GM12878 (cell line): ENCODE data around the gene RND1. TPM values are rescaled to one million over a fixed set of nuclear protein-coding genes. Genes with fewer than 3 reads are reported as not detected.

Experiments used
- CBFB ChIP-seq: IDR thresholded peaks from 2 replicates; pipeline ENCODE4 v1.6.1; 2016; ENCODE audit warnings: antibody characterized with exemption, low read depth
- CHD2 ChIP-seq: IDR thresholded peaks from 2 replicates; pipeline ENCODE4 v1.6.1; 2011; ENCODE audit warnings: low read depth, low read length, improper control_type of control experiment, borderline replicate concordance
- CREB1 ChIP-seq: IDR thresholded peaks from 2 replicates; pipeline ENCODE4 v1.6.1; 2012; ENCODE audit warnings: low read depth, mild to moderate bottlenecking, inconsistent platforms
- EED ChIP-seq: sonication (generic); IDR thresholded peaks from 2 replicates; pipeline ENCODE4 v1.6.1; 2016; ENCODE audit warnings: antibody characterized with exemption, low read depth
- HDGF ChIP-seq: fragments of 450-650 bp; IDR thresholded peaks from 2 replicates; pipeline ENCODE4 v1.6.1; 2016; ENCODE audit warnings: antibody characterized with exemption
- MTA2 ChIP-seq: fragments of 450-650 bp; IDR thresholded peaks from 2 replicates; pipeline ENCODE4 v1.6.1; 2016; ENCODE audit warnings: low read depth, mild to moderate bottlenecking, moderate library complexity
- NFXL1 ChIP-seq: fragments of 450-650 bp; IDR thresholded peaks from 2 replicates; pipeline ENCODE4 v1.6.1; 2017; ENCODE audit warnings: antibody characterized with exemption, mild to moderate bottlenecking, borderline replicate concordance
- NFYB ChIP-seq: IDR thresholded peaks from 2 replicates; pipeline ENCODE4 v1.6.1; 2011; ENCODE audit warnings: low read depth, mild to moderate bottlenecking, low read length, improper control_type of control experiment, moderate library complexity; ENCODE audit not compliant: insufficient read depth
- SIX5 ChIP-seq: IDR thresholded peaks from 2 replicates; pipeline ENCODE4 v1.6.1; 2011; ENCODE audit warnings: mild to moderate bottlenecking, low read depth, low read length, moderate library complexity; ENCODE audit not compliant: severe bottlenecking
- TBL1XR1 ChIP-seq: IDR thresholded peaks from 2 replicates; pipeline ENCODE4 v1.6.1; 2012; ENCODE audit warnings: low read depth, low read length, improper control_type of control experiment
- TCF3 ChIP-seq: IDR thresholded peaks from 2 replicates; pipeline ENCODE4 v1.6.1; 2012; ENCODE audit warnings: low read depth, mild to moderate bottlenecking, low read length, borderline replicate concordance; ENCODE audit not compliant: insufficient read depth
- ZNF622 ChIP-seq: fragments of 450-650 bp; IDR thresholded peaks from 2 replicates; pipeline ENCODE4 v1.6.1; 2017; ENCODE audit warnings: mild to moderate bottlenecking, inconsistent platforms
- polyA plus RNA-seq, 11 experiments: library from polyadenylated mRNA; depleted of rRNA in 4 of 11; unstranded in 6 of 11; stranded (reverse) in 5 of 11; fragments of >200 nt; fragmentation: Nextera tagmentation in 4 of 11; fragmentation: Illumina TruSeq in 1 of 11; extraction: Ambion mirVana in 4 of 11; extraction: Trizol in 1 of 11; gene quantifications; 1 replicate in 1 of 11; 2 replicates in 10 of 11; pipeline versions ENCODE4 v1.2.1 to v1.2.3, GENCODE V29; 2011 to 2016; ENCODE audit warnings: inconsistent platforms in 2 of 11, missing spikeins in 2 of 11, low read depth in 1 of 11
- total RNA-seq, 4 experiments: library from RNA; depleted of rRNA in 3 of 4; stranded (reverse); fragments of >200 nt in 3 of 4; fragmentation: Illumina TruSeq in 1 of 4; extraction: Trizol in 1 of 4; gene quantifications; 2 replicates each; pipeline versions ENCODE4 v1.2.1 to v1.2.3, GENCODE V29; 2013 to 2021
- TF ChIP-seq, protein P1 (sequence below): fragments of 450-650 bp; IDR thresholded peaks from 2 replicates; pipeline ENCODE4 v1.6.1; 2017; ENCODE audit warnings: mild to moderate bottlenecking, moderate library complexity
- TF ChIP-seq, protein P2 (sequence below): IDR thresholded peaks from 2 replicates; pipeline ENCODE4 v1.6.1; 2011; ENCODE audit warnings: mild to moderate bottlenecking, low read depth, low read length, moderate library complexity; ENCODE audit not compliant: insufficient replicate concordance
- TF ChIP-seq, protein P3 (sequence below): fragments of 450-650 bp; IDR thresholded peaks from 2 replicates; pipeline ENCODE4 v1.6.1; 2018; ENCODE audit warnings: mild to moderate bottlenecking, low read depth, moderate library complexity; ENCODE audit not compliant: partially characterized antibody
- TF ChIP-seq, protein P4 (sequence below): IDR thresholded peaks from 2 replicates; pipeline ENCODE4 v1.6.1; 2011; ENCODE audit warnings: borderline replicate concordance, low read depth, mild to moderate bottlenecking, moderate library complexity, mixed read lengths, low read length; ENCODE audit not compliant: insufficient read depth; ENCODE audit errors: extremely low read length
- TF ChIP-seq, protein P5 (sequence below): fragments of 450-650 bp; IDR thresholded peaks from 2 replicates; pipeline ENCODE4 v1.6.1; 2017; ENCODE audit warnings: low read depth, mild to moderate bottlenecking, moderate library complexity

The RND1 gene
- total and polyA plus RNA-seq, 10 of the 15 experiments (the other 5 are each of a cell fraction or from before 2014, with no cell fraction given), result 0.24 to 5.1 (median 1.5) TPM

DNA sequence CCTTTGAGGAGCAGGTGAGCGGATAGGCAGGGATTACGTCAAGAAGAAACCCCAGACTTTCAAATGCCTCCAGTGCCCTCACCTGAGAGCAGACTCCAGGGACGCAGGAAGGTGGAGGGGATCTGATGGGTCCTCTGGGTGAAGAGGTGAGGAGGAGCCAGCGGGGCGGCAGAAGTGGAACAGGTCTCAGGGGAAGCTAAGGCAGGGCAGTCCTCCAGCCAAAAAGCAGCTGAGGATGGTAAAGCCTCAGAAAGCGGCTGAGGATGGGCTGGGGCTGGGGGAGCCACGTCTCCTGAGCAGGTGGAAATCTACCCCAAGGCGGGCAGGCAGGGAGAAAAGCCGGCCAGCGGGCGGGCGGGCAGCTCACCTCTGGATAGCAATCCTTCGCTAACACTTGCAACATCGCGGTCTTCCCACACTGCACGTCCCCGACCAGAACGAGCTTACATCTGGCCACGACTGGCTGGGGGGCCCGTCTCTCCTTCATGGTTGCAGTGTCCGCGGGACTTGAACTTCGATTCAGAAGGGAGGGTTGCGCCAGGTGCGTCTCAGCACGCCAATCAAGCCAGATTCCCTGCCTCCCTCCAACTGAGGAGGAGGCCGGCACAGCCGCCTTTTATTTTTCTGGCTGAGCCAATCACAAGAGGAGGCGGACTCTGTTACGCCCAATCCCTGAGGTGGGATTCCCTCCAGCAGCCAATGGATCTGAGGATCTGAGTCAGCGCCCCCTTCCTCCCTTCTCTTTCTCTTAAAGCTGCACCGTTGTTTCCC lies at the start of gene RND1 (continued):
- TF ChIP-seq, protein P1, sequence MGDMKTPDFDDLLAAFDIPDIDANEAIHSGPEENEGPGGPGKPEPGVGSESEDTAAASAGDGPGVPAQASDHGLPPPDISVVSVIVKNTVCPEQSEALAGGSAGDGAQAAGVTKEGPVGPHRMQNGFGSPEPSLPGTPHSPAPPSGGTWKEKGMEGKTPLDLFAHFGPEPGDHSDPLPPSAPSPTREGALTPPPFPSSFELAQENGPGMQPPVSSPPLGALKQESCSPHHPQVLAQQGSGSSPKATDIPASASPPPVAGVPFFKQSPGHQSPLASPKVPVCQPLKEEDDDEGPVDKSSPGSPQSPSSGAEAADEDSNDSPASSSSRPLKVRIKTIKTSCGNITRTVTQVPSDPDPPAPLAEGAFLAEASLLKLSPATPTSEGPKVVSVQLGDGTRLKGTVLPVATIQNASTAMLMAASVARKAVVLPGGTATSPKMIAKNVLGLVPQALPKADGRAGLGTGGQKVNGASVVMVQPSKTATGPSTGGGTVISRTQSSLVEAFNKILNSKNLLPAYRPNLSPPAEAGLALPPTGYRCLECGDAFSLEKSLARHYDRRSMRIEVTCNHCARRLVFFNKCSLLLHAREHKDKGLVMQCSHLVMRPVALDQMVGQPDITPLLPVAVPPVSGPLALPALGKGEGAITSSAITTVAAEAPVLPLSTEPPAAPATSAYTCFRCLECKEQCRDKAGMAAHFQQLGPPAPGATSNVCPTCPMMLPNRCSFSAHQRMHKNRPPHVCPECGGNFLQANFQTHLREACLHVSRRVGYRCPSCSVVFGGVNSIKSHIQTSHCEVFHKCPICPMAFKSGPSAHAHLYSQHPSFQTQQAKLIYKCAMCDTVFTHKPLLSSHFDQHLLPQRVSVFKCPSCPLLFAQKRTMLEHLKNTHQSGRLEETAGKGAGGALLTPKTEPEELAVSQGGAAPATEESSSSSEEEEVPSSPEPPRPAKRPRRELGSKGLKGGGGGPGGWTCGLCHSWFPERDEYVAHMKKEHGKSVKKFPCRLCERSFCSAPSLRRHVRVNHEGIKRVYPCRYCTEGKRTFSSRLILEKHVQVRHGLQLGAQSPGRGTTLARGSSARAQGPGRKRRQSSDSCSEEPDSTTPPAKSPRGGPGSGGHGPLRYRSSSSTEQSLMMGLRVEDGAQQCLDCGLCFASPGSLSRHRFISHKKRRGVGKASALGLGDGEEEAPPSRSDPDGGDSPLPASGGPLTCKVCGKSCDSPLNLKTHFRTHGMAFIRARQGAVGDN, result peak; percentile 79
- TF ChIP-seq HDGF (no peak), SIX5 (no peak), CHD2 (peak; percentile 74), NFYB (peak; percentile 99), TCF3 (peak; percentile 87; the same call in 1 of the 2 replicates), EED (no peak; the same call in 1 of the 2 replicates), CREB1 (no peak; the same call in 1 of the 2 replicates), MTA2 (no peak), NFXL1 (no peak), TBL1XR1 (no peak; the same call in 1 of the 2 replicates), ZNF622 (no peak), CBFB (peak; percentile 70; the same call in 1 of the 2 replicates)
- TF ChIP-seq, protein P2, sequence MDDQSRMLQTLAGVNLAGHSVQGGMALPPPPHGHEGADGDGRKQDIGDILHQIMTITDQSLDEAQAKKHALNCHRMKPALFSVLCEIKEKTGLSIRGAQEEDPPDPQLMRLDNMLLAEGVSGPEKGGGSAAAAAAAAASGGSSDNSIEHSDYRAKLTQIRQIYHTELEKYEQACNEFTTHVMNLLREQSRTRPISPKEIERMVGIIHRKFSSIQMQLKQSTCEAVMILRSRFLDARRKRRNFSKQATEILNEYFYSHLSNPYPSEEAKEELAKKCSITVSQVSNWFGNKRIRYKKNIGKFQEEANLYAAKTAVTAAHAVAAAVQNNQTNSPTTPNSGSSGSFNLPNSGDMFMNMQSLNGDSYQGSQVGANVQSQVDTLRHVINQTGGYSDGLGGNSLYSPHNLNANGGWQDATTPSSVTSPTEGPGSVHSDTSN, result peak; percentile 90
- TF ChIP-seq, protein P3, sequence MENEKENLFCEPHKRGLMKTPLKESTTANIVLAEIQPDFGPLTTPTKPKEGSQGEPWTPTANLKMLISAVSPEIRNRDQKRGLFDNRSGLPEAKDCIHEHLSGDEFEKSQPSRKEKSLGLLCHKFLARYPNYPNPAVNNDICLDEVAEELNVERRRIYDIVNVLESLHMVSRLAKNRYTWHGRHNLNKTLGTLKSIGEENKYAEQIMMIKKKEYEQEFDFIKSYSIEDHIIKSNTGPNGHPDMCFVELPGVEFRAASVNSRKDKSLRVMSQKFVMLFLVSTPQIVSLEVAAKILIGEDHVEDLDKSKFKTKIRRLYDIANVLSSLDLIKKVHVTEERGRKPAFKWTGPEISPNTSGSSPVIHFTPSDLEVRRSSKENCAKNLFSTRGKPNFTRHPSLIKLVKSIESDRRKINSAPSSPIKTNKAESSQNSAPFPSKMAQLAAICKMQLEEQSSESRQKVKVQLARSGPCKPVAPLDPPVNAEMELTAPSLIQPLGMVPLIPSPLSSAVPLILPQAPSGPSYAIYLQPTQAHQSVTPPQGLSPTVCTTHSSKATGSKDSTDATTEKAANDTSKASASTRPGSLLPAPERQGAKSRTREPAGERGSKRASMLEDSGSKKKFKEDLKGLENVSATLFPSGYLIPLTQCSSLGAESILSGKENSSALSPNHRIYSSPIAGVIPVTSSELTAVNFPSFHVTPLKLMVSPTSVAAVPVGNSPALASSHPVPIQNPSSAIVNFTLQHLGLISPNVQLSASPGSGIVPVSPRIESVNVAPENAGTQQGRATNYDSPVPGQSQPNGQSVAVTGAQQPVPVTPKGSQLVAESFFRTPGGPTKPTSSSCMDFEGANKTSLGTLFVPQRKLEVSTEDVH, result no peak
- TF ChIP-seq, protein P4, sequence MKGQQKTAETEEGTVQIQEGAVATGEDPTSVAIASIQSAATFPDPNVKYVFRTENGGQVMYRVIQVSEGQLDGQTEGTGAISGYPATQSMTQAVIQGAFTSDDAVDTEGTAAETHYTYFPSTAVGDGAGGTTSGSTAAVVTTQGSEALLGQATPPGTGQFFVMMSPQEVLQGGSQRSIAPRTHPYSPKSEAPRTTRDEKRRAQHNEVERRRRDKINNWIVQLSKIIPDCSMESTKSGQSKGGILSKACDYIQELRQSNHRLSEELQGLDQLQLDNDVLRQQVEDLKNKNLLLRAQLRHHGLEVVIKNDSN, result no peak
- TF ChIP-seq, protein P5, sequence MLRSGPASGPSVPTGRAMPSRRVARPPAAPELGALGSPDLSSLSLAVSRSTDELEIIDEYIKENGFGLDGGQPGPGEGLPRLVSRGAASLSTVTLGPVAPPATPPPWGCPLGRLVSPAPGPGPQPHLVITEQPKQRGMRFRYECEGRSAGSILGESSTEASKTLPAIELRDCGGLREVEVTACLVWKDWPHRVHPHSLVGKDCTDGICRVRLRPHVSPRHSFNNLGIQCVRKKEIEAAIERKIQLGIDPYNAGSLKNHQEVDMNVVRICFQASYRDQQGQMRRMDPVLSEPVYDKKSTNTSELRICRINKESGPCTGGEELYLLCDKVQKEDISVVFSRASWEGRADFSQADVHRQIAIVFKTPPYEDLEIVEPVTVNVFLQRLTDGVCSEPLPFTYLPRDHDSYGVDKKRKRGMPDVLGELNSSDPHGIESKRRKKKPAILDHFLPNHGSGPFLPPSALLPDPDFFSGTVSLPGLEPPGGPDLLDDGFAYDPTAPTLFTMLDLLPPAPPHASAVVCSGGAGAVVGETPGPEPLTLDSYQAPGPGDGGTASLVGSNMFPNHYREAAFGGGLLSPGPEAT, result 0 out of 2 replicates have a peak, but pooled peaks have one; percentile 95
